H7 (cell line): Measurements from ENCODE around the gene OR13J1. TPM values are rescaled to one million over a fixed set of nuclear protein-coding genes. Genes with fewer than 3 reads are reported as not detected.
"Not testable (repeated sequence)": the region's sequence is repeated elsewhere in the genome, so short reads cannot be mapped to it uniquely, and the experiment has no call there.

Experiments
- DNase-seq: peaks from one replicate; pipeline ENCODE4 v3.0.0; 2012
- H3K27me3 ChIP-seq: 2 replicates; pipeline ENCODE4 v1.6.0; 2011; ENCODE audit warnings: mild to moderate bottlenecking, low read length; ENCODE audit not compliant: control insufficient read depth, insufficient read depth
- H3K36me3 ChIP-seq: replicated peaks from 2 replicates; pipeline ENCODE4 v1.5.1; 2011; ENCODE audit warnings: low read length; ENCODE audit not compliant: control insufficient read depth, insufficient read depth
- H3K4me3 ChIP-seq: 2 replicates; pipeline ENCODE4 v1.5.1; 2011; ENCODE audit warnings: low read depth, mild to moderate bottlenecking, control low read depth, low read length, moderate library complexity; ENCODE audit not compliant: insufficient read depth
- total RNA-seq: library from RNA; depleted of rRNA; stranded (reverse); fragments of >200 nt; shearing (Covaris generic); gene quantifications from 2 replicates; pipeline ENCODE4 v1.2.3, GENCODE V29; 2014

The OR13J1 gene
- total RNA-seq, 1 experiment from 2014 or later, result not detected

- H3K27me3 ChIP-seq, H3K4me3 ChIP-seq, H3K36me3 ChIP-seq, DNase-seq: not testable (repeated sequence)
Observed at GRCh38 chr9:35884908-35885307, 14.7 kb upstream of the OR13J1 start.

GRCh38 chr9:35882996-35883395 lies 12.8 kb upstream of the OR13J1 start:
- no peak overlapping the region for H3K4me3 ChIP-seq
- no peaks in the 10 kb centered on the region for H3K27me3 ChIP-seq
- no peaks in the 10 kb centered on the region for H3K36me3 ChIP-seq
- no peak for DNase-seq

GRCh38 chr9:35882263-35882848 lies 12.2 kb upstream of the OR13J1 start:
- Histone ChIP-seq H3K36me3 (no peaks in the 10 kb centered on the region), H3K27me3 (no peaks in the 10 kb centered on the region)
- DNase-seq, result peak; percentile 86

GRCh38 chr9:35872505-35872904 lies 2.3 kb upstream of the OR13J1 start:
- Histone ChIP-seq H3K4me3 (no peak overlapping the region), H3K27me3 (no peaks in the 10 kb centered on the region), H3K36me3 (no peaks in the 10 kb centered on the region)
- DNase-seq, result no peak

More at GRCh38 chr9:35882263-35882848, 12.2 kb upstream of the OR13J1 start:
- H3K4me3 ChIP-seq, result no peak overlapping the region

GRCh38 chr9:35871545-35871944 lies 1.3 kb upstream of the OR13J1 start:
- Histone ChIP-seq H3K4me3 (no peak overlapping the region), H3K27me3 (no peaks in the 10 kb centered on the region), H3K36me3 (no peaks in the 10 kb centered on the region)
- DNase-seq, result no peak

- Histone ChIP-seq H3K36me3 (no peaks in the 10 kb centered on the region), H3K27me3 (no peaks in the 10 kb centered on the region), H3K4me3 (no peak overlapping the region)
- DNase-seq, result no peak
Observed at GRCh38 chr9:35869621-35870216, 482 bp downstream of the OR13J1 start.

- no peaks in the 10 kb centered on the region for H3K36me3 ChIP-seq
- H3K27me3 ChIP-seq, result no peaks in the 10 kb centered on the region
- no peak overlapping the region for H3K4me3 ChIP-seq
- no peak for DNase-seq
Observed at GRCh38 chr9:35868933-35869332, 1.3 kb downstream of the OR13J1 start.

GRCh38 chr9:35867538-35867937 lies 2.7 kb downstream of the OR13J1 start:
- H3K36me3 ChIP-seq, result no peaks in the 10 kb centered on the region
- DNase-seq, result peak; percentile 21
- H3K4me3 ChIP-seq, result no peak overlapping the region
- H3K27me3 ChIP-seq, result no peaks in the 10 kb centered on the region

- DNase-seq, result peak; percentile 11
- H3K27me3 ChIP-seq, result peaks cover 2% of the 10 kb centered on the region; the same call in 1 of the 2 replicates
Observed at GRCh38 chr9:35864695-35865255, 5.4 kb downstream of the OR13J1 start.

GRCh38 chr9:35863583-35863982 lies 6.6 kb downstream of the OR13J1 start:
- H3K27me3 ChIP-seq, result peaks cover 2% of the 10 kb centered on the region; the same call in 1 of the 2 replicates
- no peak overlapping the region for H3K4me3 ChIP-seq
- H3K36me3 ChIP-seq, result no peaks in the 10 kb centered on the region
- peak; percentile 5 for DNase-seq

More at GRCh38 chr9:35864695-35865255, 5.4 kb downstream of the OR13J1 start:
- H3K4me3 ChIP-seq, result no peak overlapping the region
- H3K36me3 ChIP-seq, result no peaks in the 10 kb centered on the region

- Histone ChIP-seq H3K36me3 (no peaks in the 10 kb centered on the region), H3K4me3 (no peak overlapping the region), H3K27me3 (peaks cover 2% of the 10 kb centered on the region; the same call in 1 of the 2 replicates)
- peak; percentile 6 for DNase-seq
Observed at GRCh38 chr9:35862328-35862727, 7.9 kb downstream of the OR13J1 start.

- H3K36me3 ChIP-seq, result no peaks in the 10 kb centered on the region
- DNase-seq, result peak; percentile 48
- no peak overlapping the region for H3K4me3 ChIP-seq
- peaks cover 2% of the 10 kb centered on the region; the same call in 1 of the 2 replicates for H3K27me3 ChIP-seq
Observed at GRCh38 chr9:35861161-35861897, 8.9 kb downstream of the OR13J1 start.

GRCh38 chr9:35859990-35860339 lies 10.2 kb downstream of the OR13J1 start:
- H3K27me3 ChIP-seq, result peaks cover 2% of the 10 kb centered on the region; the same call in 1 of the 2 replicates
- DNase-seq, result peak; percentile 5
- no peaks in the 10 kb centered on the region for H3K36me3 ChIP-seq
- H3K4me3 ChIP-seq, result no peak overlapping the region

GRCh38 chr9:35859310-35859989 lies 10.8 kb downstream of the OR13J1 start:
- Histone ChIP-seq H3K27me3 (peaks cover 2% of the 10 kb centered on the region; the same call in 1 of the 2 replicates), H3K4me3 (no peak overlapping the region), H3K36me3 (no peaks in the 10 kb centered on the region)
- peak; percentile 30 for DNase-seq
